Measurements from ENCODE around the gene CFHR4. TPM values are rescaled to one million over a fixed set of nuclear protein-coding genes. Genes with fewer than 3 reads are reported as not detected.
"Not testable (repeated sequence)": the region's sequence is repeated elsewhere in the genome, so short reads cannot be mapped to it uniquely, and the experiment has no call there.

CFHR4 gene
- polyA plus RNA-seq, 3 donors, result not detected

GRCh38 chr1:196933531-196934189 is 45.8 kb downstream of the CFHR4 start:
- DNase-seq, result no peak

GRCh38 chr1:196941474-196941873 is 53.6 kb downstream of the CFHR4 start:
- DNase-seq, result not testable (repeated sequence)

- not testable (repeated sequence) for DNase-seq
Measured at GRCh38 chr1:196943568-196943967, 55.7 kb downstream of the CFHR4 start, which contains the start of gene CFHR2. TSS of gene CFHR2 (plus strand) at chr1:196943738. CDS start at chr1:196943881, 143 bp downstream.

GRCh38 chr1:196951711-196952394 is 64.0 kb downstream of the CFHR4 start:
- no peak for DNase-seq

- no peak for DNase-seq
Measured at GRCh38 chr1:196954778-196955177, 66.9 kb downstream of the CFHR4 start.

- DNase-seq, result no peak
Measured at GRCh38 chr1:196955926-196956325, 68.1 kb downstream of the CFHR4 start.

- no peak for DNase-seq
Measured at GRCh38 chr1:196960854-196961253, 73.0 kb downstream of the CFHR4 start.

Other genes with a start within 250 kb of the CFHR4 start
- 10 to 100 TPM; 20.4 to 30.7 (median 27.7) TPM for gene CFH, start 236.0 kb upstream of the CFHR4 start, polyA plus RNA-seq (ENCODE audit: insufficient read length in 3 of 3)
- under 1 TPM; 0.09 to 0.31 (median 0.24) TPM for gene CFHR3, start 113.2 kb upstream of the CFHR4 start, polyA plus RNA-seq (ENCODE audit: insufficient read length in 3 of 3)
- gene CFHR1, start 68.3 kb upstream of the CFHR4 start, polyA plus RNA-seq (ENCODE audit: insufficient read length in 3 of 3), result under 1 TPM in 2 of 3 donors, not detected in 1; 0.13 to 0.29 TPM
- not detected for gene CFHR2, start 55.7 kb downstream of the CFHR4 start, polyA plus RNA-seq (ENCODE audit: insufficient read length in 3 of 3)
- not detected for gene CFHR5, start 89.5 kb downstream of the CFHR4 start, polyA plus RNA-seq (ENCODE audit: insufficient read length in 3 of 3)
- gene F13B, start 179.2 kb downstream of the CFHR4 start, polyA plus RNA-seq (ENCODE audit: insufficient read length in 3 of 3), result not detected